ENCODE results near the gene RRP7A.

DNA sequence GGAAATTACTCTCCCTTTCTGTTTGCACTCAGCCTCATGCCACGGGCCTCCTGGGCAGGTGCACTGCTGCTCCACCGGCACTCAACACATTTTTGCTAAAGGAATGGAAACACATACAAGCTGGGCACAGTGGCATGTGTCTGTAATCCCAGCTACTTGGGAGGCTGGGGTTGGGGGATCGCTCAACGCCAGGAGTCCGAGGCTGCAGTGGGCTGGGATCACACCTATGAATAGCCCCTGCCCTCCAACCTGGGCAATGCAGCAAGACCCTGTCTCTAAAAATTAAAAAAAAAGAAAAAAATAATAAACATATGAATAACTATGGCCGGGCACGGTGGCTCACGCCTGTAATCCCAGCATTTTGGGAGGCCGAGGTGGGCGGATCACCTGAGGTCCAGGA is 30.6 kb downstream of the RRP7A start:
- TF ChIP-seq, protein P1, sequence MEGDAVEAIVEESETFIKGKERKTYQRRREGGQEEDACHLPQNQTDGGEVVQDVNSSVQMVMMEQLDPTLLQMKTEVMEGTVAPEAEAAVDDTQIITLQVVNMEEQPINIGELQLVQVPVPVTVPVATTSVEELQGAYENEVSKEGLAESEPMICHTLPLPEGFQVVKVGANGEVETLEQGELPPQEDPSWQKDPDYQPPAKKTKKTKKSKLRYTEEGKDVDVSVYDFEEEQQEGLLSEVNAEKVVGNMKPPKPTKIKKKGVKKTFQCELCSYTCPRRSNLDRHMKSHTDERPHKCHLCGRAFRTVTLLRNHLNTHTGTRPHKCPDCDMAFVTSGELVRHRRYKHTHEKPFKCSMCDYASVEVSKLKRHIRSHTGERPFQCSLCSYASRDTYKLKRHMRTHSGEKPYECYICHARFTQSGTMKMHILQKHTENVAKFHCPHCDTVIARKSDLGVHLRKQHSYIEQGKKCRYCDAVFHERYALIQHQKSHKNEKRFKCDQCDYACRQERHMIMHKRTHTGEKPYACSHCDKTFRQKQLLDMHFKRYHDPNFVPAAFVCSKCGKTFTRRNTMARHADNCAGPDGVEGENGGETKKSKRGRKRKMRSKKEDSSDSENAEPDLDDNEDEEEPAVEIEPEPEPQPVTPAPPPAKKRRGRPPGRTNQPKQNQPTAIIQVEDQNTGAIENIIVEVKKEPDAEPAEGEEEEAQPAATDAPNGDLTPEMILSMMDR (IDR thresholded peaks at IDR 0.05), result no peak
- no peak for TF ChIP-seq POLR2A (IDR thresholded peaks at IDR 0.05)
- TF ChIP-seq POLR2AphosphoS5 (IDR thresholded peaks at IDR 0.05), result no peak
- TF ChIP-seq EP300 (IDR thresholded peaks at IDR 0.05), result no peak
